Gastroesophageal sphincter (tissue), 4 donors: ENCODE results near the gene NPC1. TPM values are rescaled to one million over a fixed set of nuclear protein-coding genes. Genes with fewer than 3 reads are reported as not detected.

Experiments used
- ATAC-seq: fragments of 150-250 bp; one replicate; pipeline ENCODE4 v1.9.1; 2016; ENCODE audit warnings: mild to moderate bottlenecking, moderate library complexity
- H3K27ac ChIP-seq, 4 donors: fragments of 200-600 bp; sonication (generic) in 3 of 4; 1 replicate in 3 of 4; 2 replicates in 1 of 4; pipeline ENCODE4 v1.5.1; 2016 to 2019
- H3K27me3 ChIP-seq: fragments of 200-600 bp; sonication (generic); one replicate; pipeline ENCODE4 v1.5.1; 2019
- H3K36me3 ChIP-seq, 2 donors: fragments of 200-600 bp; sonication (generic); one replicate each; pipeline ENCODE4 v1.5.1; 2019; ENCODE audit warnings: control low read depth in 1 of 2
- H3K4me1 ChIP-seq, 3 donors: fragments of 200-600 bp; sonication (generic); 1 replicate in 2 of 3; 2 replicates in 1 of 3; pipeline ENCODE4 v1.5.1; 2016 to 2019; ENCODE audit warnings: control low read depth in 2 of 3
- H3K4me3 ChIP-seq, 2 donors: fragments of 200-600 bp; sonication (generic); one replicate each; pipeline ENCODE4 v1.5.1; 2019; ENCODE audit warnings: mild to moderate bottlenecking in 1 of 2, moderate library complexity in 1 of 2
- H3K9me3 ChIP-seq, 3 donors: fragments of 200-600 bp; sonication (generic); one replicate each; pipeline ENCODE4 v1.5.1; 2017 to 2019; ENCODE audit warnings: control low read depth in 2 of 3
- EP300 ChIP-seq: sonication (generic); formaldehyde crosslinking; IDR thresholded peaks from one replicate; pipeline ENCODE4 v1.6.1; 2017; ENCODE audit warnings: antibody characterized with exemption, mild to moderate bottlenecking
- POLR2A ChIP-seq, 2 donors: fragments of 450-650 bp; IDR thresholded peaks; one replicate each; pipeline ENCODE4 v1.6.1; 2017; ENCODE audit warnings: antibody characterized with exemption in 2 of 2, mild to moderate bottlenecking in 2 of 2, moderate library complexity in 1 of 2
- POLR2AphosphoS5 ChIP-seq: sonication (generic); formaldehyde crosslinking; IDR thresholded peaks from one replicate; pipeline ENCODE4 v1.6.1; 2017; ENCODE audit warnings: antibody characterized with exemption
- WGBS, 2 donors: methylation state at CpG; one replicate each; pipeline ENCODE4 v1.1.5; 2018; ENCODE audit warnings: low coverage in 1 of 2; 5-methylcytosine and 5-hydroxymethylcytosine counted together
- total RNA-seq, 4 donors: library from RNA; depleted of rRNA; stranded (reverse); fragments of >200 nt; gene quantifications; one replicate each; pipeline ENCODE4 v1.1.0, GENCODE V29; 2016
- TF ChIP-seq, protein P1 (sequence below), 4 experiments: fragments of 200-600 bp in 2 of 4; fragments of 450-650 bp in 2 of 4; sonication (generic) in 1 of 4; IDR thresholded peaks; one replicate each; pipeline ENCODE4 v1.5.1; 2017 to 2019; ENCODE audit warnings: antibody characterized with exemption in 4 of 4, mild to moderate bottlenecking in 2 of 4, moderate library complexity in 2 of 4

Gene NPC1
- total RNA-seq, 4 donors from 2014 or later, result 35.6 to 63.2 (median 51.9) TPM

GRCh38 chr18:23627321-23627720 is 41.0 kb upstream of the NPC1 start:
- 58 to 94% methylated on average over 2 to 3 of the region's 3 CpGs for WGBS, 2 donors
- no peak for ATAC-seq
- no peaks in the 10 kb centered on the region for H3K9me3 ChIP-seq

DNA sequence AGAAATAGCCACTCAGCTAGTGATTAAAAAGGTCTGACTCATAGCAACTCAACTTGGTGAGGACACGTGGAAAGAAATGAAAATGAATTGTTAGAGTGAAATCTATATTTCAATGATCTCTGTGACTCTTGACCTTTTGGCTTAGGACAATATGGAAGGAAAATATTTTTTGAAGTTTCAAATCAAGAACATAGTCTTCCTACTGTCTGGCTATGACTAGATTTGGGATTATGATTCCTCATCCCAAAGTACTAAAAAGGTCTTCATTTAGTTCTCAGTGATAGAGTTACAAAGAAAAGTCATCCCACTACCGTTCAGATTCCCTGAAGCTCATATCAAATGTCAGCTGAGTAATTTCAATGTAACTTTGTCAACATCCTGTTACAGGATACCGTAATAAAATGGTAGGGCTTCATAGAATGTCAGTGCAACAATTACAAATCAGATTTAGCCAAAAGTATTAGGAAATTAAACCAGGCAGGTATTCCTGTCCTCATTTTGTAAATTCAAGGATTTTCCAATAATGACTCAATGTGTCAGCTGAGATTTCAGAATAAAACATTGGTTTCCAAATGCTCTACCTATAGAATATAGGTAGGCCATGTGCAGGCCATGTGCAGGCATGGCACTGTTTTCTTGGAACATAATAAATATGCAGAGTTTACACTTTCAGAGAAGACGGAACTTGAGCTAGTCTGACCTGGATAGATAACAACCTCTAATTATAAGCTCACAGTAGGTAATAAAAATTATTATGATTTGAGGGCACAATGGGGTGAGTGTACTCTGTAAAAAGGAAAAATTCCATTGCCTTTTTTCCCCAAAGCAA is 40.4 kb upstream of the NPC1 start:
- H3K9me3 ChIP-seq, result no peaks in the 10 kb centered on the region
- no peaks in the 10 kb centered on the region for H3K27me3 ChIP-seq
- peaks cover 0 to 7% of the 10 kb centered on the region in 2 donors for H3K36me3 ChIP-seq
- WGBS, 2 donors, result 39 to 65% methylated on average over 4 of the region's 4 CpGs
- no peak overlapping the region for H3K27ac ChIP-seq
- TF ChIP-seq POLR2AphosphoS5, result no peak
- TF ChIP-seq, protein P1, sequence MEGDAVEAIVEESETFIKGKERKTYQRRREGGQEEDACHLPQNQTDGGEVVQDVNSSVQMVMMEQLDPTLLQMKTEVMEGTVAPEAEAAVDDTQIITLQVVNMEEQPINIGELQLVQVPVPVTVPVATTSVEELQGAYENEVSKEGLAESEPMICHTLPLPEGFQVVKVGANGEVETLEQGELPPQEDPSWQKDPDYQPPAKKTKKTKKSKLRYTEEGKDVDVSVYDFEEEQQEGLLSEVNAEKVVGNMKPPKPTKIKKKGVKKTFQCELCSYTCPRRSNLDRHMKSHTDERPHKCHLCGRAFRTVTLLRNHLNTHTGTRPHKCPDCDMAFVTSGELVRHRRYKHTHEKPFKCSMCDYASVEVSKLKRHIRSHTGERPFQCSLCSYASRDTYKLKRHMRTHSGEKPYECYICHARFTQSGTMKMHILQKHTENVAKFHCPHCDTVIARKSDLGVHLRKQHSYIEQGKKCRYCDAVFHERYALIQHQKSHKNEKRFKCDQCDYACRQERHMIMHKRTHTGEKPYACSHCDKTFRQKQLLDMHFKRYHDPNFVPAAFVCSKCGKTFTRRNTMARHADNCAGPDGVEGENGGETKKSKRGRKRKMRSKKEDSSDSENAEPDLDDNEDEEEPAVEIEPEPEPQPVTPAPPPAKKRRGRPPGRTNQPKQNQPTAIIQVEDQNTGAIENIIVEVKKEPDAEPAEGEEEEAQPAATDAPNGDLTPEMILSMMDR (IDR thresholded peaks at IDR 0.05), result no peak
- no peak for TF ChIP-seq EP300
- TF ChIP-seq POLR2A (IDR thresholded peaks at IDR 0.05), result no peak
- no peak for ATAC-seq
- no peak overlapping the region for H3K4me3 ChIP-seq
- H3K4me1 ChIP-seq, result peaks cover 0 to 3% (median 0%) of the 10 kb centered on the region in 3 donors

More at GRCh38 chr18:23627321-23627720, 41.0 kb upstream of the NPC1 start:
- peaks cover 0 to 7% of the 10 kb centered on the region in 2 donors for H3K36me3 ChIP-seq
- H3K27me3 ChIP-seq, result no peaks in the 10 kb centered on the region
- peaks cover 0 to under 1% (median 0%) of the 10 kb centered on the region in 3 donors for H3K4me1 ChIP-seq
- no peak overlapping the region for H3K4me3 ChIP-seq
- no peak overlapping the region for H3K27ac ChIP-seq
- TF ChIP-seq, protein P1 (IDR thresholded peaks at IDR 0.05), result no peak
- no peak for TF ChIP-seq POLR2A (IDR thresholded peaks at IDR 0.05)
- TF ChIP-seq POLR2AphosphoS5, result no peak
- no peak for TF ChIP-seq EP300

DNA sequence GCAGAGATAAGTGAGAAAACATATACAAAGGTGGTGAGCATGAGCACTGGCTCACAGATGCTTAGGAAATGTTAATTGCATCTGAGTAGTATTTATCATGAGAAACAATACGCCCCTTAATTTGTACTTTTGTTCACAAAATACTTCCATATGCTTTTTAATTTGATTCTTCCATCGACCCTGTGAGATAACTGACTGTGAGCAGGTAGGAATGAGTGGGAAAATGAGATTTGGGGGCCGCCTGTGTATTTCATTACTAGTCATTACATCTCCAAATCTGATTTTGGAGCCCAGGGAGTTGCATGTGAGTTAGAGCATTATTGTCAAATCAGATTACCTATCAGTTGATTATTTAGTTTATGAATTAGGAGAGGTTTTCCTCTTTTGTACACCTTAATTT is 36.7 kb upstream of the NPC1 start:
- WGBS, 2 donors, result 82 to 95% methylated on average over 3 of the region's 3 CpGs

DNA sequence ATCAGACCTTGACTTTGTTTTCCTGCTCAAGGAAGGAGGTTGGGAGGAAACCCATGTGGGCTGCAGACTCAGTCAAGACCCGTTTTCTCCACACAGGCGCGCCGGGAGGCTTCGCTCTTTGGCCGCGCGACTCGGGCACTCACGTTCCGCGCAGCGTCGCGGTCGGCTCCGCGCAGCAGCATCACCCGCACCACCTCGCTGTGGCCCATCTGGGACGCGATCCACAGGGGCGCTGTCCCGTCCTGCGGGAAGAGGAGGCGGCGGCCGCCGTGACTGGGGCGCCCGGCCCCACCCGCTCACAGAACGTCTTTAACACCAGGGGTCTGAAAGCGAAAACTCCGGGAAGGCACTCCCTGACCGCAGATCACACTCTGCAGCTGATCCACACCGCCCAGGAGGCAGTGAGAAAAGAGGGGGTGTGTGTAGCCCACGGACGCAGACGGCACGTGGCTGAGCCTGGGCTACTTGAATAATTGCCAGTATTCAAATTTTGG is 33.1 kb upstream of the NPC1 start:
- H3K27ac ChIP-seq, result peak overlapping the region; percentile 36 to 96 (median 86)
- H3K36me3 ChIP-seq, result no peaks in the 10 kb centered on the region
- peak; percentile 75 for ATAC-seq
- WGBS, 2 donors, result no CpG with 5 or more reads among the region's 41 CpGs
- H3K4me3 ChIP-seq, result peak overlapping the region; percentile 8 to 53
- TF ChIP-seq, protein P1 (IDR thresholded peaks at IDR 0.05), result peak in 3 of 4 experiments; percentile 0 to 27 (median 24)
- TF ChIP-seq POLR2AphosphoS5 (peak; percentile 10), POLR2A (IDR thresholded peaks at IDR 0.05) (peak in 1 of 2 donors; percentile 11), EP300 (no peak)
- peaks cover 0 to 35% (median 11%) of the 10 kb centered on the region in 3 donors for H3K4me1 ChIP-seq
- H3K27me3 ChIP-seq, result no peaks in the 10 kb centered on the region
- H3K9me3 ChIP-seq, result no peaks in the 10 kb centered on the region

More for the DNA sequence above, 36.7 kb upstream of the NPC1 start:
- Histone ChIP-seq H3K27me3 (no peaks in the 10 kb centered on the region), H3K4me3 (no peak overlapping the region), H3K27ac (no peak overlapping the region), H3K9me3 (no peaks in the 10 kb centered on the region), H3K36me3 (no peaks in the 10 kb centered on the region), H3K4me1 (peaks cover 0 to 24% (median 11%) of the 10 kb centered on the region in 3 donors)
- ATAC-seq, result no peak
- TF ChIP-seq POLR2AphosphoS5 (no peak), EP300 (no peak), POLR2A (IDR thresholded peaks at IDR 0.05) (no peak)
- TF ChIP-seq, protein P1 (IDR thresholded peaks at IDR 0.05), result no peak
